Kidney epithelial cell (primary cell): ENCODE measurements around the gene SFI1. TPM values are rescaled to one million over a fixed set of nuclear protein-coding genes. Genes with fewer than 3 reads are reported as not detected.

ENCODE experiments used
- DNase-seq: peaks from one replicate; pipeline ENCODE4 v3.0.0-alpha.2; 2010; ENCODE audit warnings: low read depth
- H3K27me3 ChIP-seq: 2 replicates; pipeline ENCODE4 v1.6.0; 2011; ENCODE audit warnings: low read length; ENCODE audit not compliant: control insufficient read depth, insufficient read depth
- H3K36me3 ChIP-seq: 2 replicates; pipeline ENCODE4 v1.5.1; 2011; ENCODE audit warnings: low read length; ENCODE audit not compliant: control insufficient read depth, insufficient read depth
- H3K4me3 ChIP-seq: 2 replicates; pipeline ENCODE4 v1.5.1; 2011; ENCODE audit warnings: low read depth, mild to moderate bottlenecking, control low read depth, low read length
- total RNA-seq: library from RNA; depleted of rRNA; stranded (reverse); fragments of >200 nt; gene quantifications from 2 replicates; pipeline ENCODE4 v1.2.3, GENCODE V29; 2015
- TF ChIP-seq, protein P1 (sequence below): IDR thresholded peaks from 2 replicates; pipeline ENCODE4 v1.5.1; 2011; ENCODE audit warnings: mild to moderate bottlenecking, moderate library complexity, low read length, control low read depth, inconsistent platforms; ENCODE audit not compliant: insufficient read depth, poor library complexity, severe bottlenecking

SFI1 gene
- total RNA-seq, 1 donor from 2014 or later = 13.2 TPM

DNA sequence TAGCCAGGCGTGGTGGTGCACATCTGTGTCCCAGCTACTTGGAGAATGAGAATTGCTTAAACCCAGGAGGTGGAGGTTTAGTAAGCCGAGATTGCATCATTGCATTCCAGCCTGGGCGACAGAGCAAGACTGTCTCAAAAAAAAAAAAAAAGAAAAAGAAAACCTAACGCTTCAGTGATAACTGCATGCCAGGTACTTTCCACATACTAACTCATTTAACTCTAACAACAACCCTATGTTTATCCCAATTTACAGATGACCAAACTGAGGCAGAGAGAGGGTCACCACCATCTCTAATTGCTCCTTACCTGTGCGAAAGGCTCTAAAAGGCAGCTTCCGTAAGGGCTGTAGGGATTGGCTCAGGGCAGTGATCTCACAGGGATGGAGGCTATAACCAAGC is 154.1 kb downstream of the SFI1 start:
- TF ChIP-seq, protein P1, sequence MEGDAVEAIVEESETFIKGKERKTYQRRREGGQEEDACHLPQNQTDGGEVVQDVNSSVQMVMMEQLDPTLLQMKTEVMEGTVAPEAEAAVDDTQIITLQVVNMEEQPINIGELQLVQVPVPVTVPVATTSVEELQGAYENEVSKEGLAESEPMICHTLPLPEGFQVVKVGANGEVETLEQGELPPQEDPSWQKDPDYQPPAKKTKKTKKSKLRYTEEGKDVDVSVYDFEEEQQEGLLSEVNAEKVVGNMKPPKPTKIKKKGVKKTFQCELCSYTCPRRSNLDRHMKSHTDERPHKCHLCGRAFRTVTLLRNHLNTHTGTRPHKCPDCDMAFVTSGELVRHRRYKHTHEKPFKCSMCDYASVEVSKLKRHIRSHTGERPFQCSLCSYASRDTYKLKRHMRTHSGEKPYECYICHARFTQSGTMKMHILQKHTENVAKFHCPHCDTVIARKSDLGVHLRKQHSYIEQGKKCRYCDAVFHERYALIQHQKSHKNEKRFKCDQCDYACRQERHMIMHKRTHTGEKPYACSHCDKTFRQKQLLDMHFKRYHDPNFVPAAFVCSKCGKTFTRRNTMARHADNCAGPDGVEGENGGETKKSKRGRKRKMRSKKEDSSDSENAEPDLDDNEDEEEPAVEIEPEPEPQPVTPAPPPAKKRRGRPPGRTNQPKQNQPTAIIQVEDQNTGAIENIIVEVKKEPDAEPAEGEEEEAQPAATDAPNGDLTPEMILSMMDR = no peak
- peaks cover 2% of the 10 kb centered on the region for H3K36me3 ChIP-seq
- DNase-seq = peak; percentile 88

GRCh38 chr22:31651664-31652063 is 155.3 kb downstream of the SFI1 start:
- Histone ChIP-seq H3K27me3 (no peaks in the 10 kb centered on the region), H3K36me3 (peaks cover 2% of the 10 kb centered on the region), H3K4me3 (no peak overlapping the region)
- TF ChIP-seq, protein P1 = no peak
- no peak for DNase-seq

More for the DNA sequence above, 154.1 kb downstream of the SFI1 start:
- H3K27me3 ChIP-seq = no peaks in the 10 kb centered on the region
- H3K4me3 ChIP-seq = no peak overlapping the region

- TF ChIP-seq, protein P1 = no peak
- Histone ChIP-seq H3K36me3 (peaks cover 2% of the 10 kb centered on the region), H3K27me3 (no peaks in the 10 kb centered on the region), H3K4me3 (no peak overlapping the region)
- no peak for DNase-seq
These were observed 155.8 kb downstream of the SFI1 start for GRCh38 chr22:31652088-31652487.

DNA sequence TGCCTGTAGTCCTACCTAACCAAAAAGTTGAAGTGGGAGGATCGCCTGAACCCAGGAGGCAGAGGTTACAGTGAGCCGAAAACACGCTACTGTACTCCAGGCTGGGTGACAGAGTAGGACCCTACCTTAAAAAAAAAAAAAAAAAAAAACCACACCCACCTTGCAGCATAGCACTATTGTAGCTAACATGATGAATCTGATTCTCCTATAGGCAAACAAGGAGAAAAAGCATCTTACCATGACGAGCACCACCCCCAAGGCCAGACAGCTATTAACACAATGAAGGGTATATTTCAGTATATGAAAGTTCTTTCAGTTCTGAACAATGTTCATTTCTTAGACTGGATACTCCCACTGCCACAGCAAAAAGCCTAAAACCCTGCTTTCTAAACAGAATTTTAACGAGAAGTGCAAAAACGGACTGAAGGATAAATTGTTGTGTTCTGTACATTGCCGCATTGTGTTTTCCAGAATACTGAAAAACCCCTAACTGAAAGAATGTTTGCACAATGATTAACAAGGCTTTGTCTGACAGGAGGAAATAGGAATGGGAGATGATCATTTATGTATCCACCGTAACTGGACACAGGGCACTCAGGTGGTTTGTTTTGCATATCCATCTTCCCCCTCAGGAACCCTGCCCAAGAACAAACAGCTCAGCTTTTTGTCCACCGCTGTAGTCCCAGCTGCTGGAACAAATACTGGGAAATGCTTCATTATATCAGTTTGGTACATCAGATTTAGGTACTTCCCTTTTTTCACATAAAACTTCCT is 156.8 kb downstream of the SFI1 start:
- no peak overlapping the region for H3K4me3 ChIP-seq
- H3K36me3 ChIP-seq = peaks cover 1% of the 10 kb centered on the region
- TF ChIP-seq, protein P1 = no peak
- DNase-seq = no peak
- no peaks in the 10 kb centered on the region for H3K27me3 ChIP-seq

DNA sequence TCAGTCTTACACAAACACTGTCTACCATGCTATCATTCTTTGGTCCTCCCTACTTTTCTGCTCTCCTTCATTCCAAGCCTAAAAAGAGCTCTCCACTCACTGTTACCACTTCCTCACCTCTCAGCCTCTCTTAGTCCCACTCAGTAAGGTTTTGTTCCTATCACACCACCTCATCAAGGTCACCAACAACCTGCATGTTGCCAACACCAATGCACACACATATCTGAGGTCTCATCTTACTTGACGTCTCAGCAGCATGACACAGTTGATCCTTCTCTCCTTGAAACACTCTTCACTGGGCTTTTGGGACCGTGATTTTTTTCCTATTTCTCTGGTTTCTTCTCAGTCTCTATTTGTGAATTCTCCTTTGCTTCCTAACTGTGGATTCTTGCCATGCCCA is 157.6 kb downstream of the SFI1 start:
- Histone ChIP-seq H3K4me3 (no peak overlapping the region), H3K27me3 (no peaks in the 10 kb centered on the region), H3K36me3 (peaks cover 1% of the 10 kb centered on the region)
- DNase-seq = no peak
- TF ChIP-seq, protein P1 = no peak

DNA sequence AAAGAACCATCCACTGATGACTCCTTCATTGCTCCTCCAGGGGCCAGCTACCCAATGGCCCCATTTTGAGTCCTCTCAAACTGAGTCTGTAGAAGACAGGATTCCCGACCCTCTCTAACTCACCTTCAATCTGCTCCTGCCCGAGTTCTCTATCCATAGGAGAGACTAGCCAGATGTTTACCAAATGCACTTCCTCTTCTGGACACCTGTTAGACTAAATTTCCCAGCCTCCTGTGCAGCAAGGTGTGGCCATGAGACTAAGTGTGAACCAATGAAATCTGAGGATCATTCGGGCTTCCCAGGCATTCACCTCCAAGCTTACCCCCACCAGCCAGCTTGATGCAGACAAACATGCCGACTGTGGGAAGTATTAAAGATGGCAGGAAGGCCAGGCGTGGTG is 158.1 kb downstream of the SFI1 start:
- H3K36me3 ChIP-seq = peaks cover 1% of the 10 kb centered on the region
- DNase-seq = no peak
- no peak overlapping the region for H3K4me3 ChIP-seq
- H3K27me3 ChIP-seq = no peaks in the 10 kb centered on the region
- TF ChIP-seq, protein P1 = no peak
